Right atrium auricular region (tissue), 2 donors: ENCODE measurements around the gene C12orf57. TPM values are rescaled to one million over a fixed set of nuclear protein-coding genes. Genes with fewer than 3 reads are reported as not detected.

Experiments
- DNase-seq: peaks from one replicate; pipeline ENCODE4 v3.0.0-alpha.2; 2019; ENCODE audit warnings: low spot score
- H3K27ac ChIP-seq, 2 donors: fragments of 200-600 bp; sonication (generic); 1 replicate in 1 of 2; 2 replicates in 1 of 2; pipeline ENCODE4 v1.5.1; 2016 to 2019
- H3K27me3 ChIP-seq, 2 donors: fragments of 200-600 bp; sonication (generic); one replicate each; pipeline versions ENCODE4 v1.5.1 to v1.6.0; 2017 to 2019
- H3K36me3 ChIP-seq: fragments of 200-600 bp; sonication (generic); one replicate; pipeline ENCODE4 v1.5.1; 2016
- H3K4me1 ChIP-seq, 2 donors: fragments of 200-600 bp; sonication (generic); one replicate each; pipeline versions ENCODE4 v1.5.1 to v1.6.0; 2017 to 2019
- H3K4me3 ChIP-seq, 2 donors: fragments of 200-600 bp; sonication (generic); 1 replicate in 1 of 2; 2 replicates in 1 of 2; pipeline ENCODE4 v1.5.1; 2017 to 2019; ENCODE audit warnings: mild to moderate bottlenecking in 1 of 2, moderate library complexity in 1 of 2
- H3K9me3 ChIP-seq, 2 donors: fragments of 200-600 bp; sonication (generic); one replicate each; pipeline ENCODE4 v1.5.1; 2019
- CTCF ChIP-seq, 2 donors: fragments of 200-600 bp; sonication (generic); IDR thresholded peaks; one replicate each; pipeline ENCODE4 v1.5.1; 2019; ENCODE audit warnings: antibody characterized with exemption in 2 of 2
- total RNA-seq, 2 donors: library from RNA; depleted of rRNA; stranded (reverse); fragments of >200 nt; gene quantifications; one replicate each; pipeline ENCODE4 v1.1.0, GENCODE V29; 2016

The C12orf57 gene
- total RNA-seq, 2 donors from 2014 or later = 398 to 533 TPM

GRCh38 chr12:6950811-6951540 lies 7.2 kb downstream of the C12orf57 start, which contains the start of gene PTPN6:
Gene PTPN6, plus strand, starts transcription at chr12:6951356. Its CDS starts 157 bp downstream, at chr12:6951513.
- peak within 1 kb of the TSS; percentile 42 to 45 for H3K27ac ChIP-seq
- peaks cover 6% of the 10 kb centered on the region for H3K36me3 ChIP-seq
- H3K27me3 ChIP-seq = no peaks in the 10 kb centered on the region
- H3K9me3 ChIP-seq = no peaks in the 10 kb centered on the region
- peaks cover 0 to 28% of the 10 kb centered on the region in 2 donors for H3K4me1 ChIP-seq
- H3K4me3 ChIP-seq = peak within 1 kb of the TSS; percentile 20 to 43
- no peak for DNase-seq
- TF ChIP-seq CTCF (IDR thresholded peaks at IDR 0.05) = no peak

- peak overlapping the region; percentile 42 to 45 for H3K27ac ChIP-seq
- no peak for DNase-seq
- no peaks in the 10 kb centered on the region for H3K9me3 ChIP-seq
- H3K4me3 ChIP-seq = peak overlapping the region; percentile 20 to 43
- peaks cover 0 to 22% of the 10 kb centered on the region in 2 donors for H3K4me1 ChIP-seq
- H3K27me3 ChIP-seq = no peaks in the 10 kb centered on the region
- TF ChIP-seq CTCF (IDR thresholded peaks at IDR 0.05) = no peak
- peaks cover 5% of the 10 kb centered on the region for H3K36me3 ChIP-seq
Measured at GRCh38 chr12:6951551-6952120, 7.8 kb downstream of the C12orf57 start.

DNA sequence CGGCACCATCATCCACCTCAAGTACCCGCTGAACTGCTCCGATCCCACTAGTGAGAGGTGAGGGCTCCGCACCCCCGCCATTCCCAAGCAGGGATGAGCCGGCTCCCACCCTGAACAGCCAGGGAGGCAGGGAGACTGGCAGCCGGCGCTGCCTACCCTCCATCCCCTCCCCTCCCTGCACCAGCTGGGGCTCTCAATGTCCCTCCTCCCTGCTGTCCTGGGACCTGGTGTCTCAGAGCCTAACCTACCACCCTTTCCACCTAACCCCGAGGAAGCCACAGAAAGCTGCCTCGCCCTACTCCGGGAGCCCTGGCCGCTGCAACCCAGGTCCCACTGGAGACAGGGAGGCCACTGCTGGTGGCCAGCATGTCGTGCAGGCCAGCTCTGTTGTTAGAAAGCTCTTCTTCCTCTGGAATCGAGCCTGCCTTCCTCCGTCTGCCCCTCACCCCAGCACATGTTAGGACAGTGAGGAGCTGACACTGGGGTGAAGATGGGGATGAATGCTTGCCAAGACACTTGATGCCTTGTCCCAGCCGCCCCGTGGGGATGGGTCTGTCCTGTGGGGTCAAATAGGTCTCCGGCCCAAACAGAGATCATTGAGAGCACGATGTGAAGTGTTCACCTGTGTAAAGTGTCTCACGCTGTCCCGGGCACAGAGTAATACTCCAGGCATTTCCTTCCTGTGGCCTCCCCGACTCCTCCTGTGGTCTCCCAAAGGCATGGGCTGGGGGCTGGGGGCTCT lies 8.5 kb downstream of the C12orf57 start:
- Histone ChIP-seq H3K27ac (peak overlapping the region in 1 of 2 donors; percentile 42), H3K4me3 (peak overlapping the region; percentile 20 to 43), H3K4me1 (peaks cover 0 to 19% of the 10 kb centered on the region in 2 donors), H3K9me3 (no peaks in the 10 kb centered on the region), H3K36me3 (peaks cover 2% of the 10 kb centered on the region), H3K27me3 (no peaks in the 10 kb centered on the region)
- TF ChIP-seq CTCF (IDR thresholded peaks at IDR 0.05) = no peak
- no peak for DNase-seq

DNA sequence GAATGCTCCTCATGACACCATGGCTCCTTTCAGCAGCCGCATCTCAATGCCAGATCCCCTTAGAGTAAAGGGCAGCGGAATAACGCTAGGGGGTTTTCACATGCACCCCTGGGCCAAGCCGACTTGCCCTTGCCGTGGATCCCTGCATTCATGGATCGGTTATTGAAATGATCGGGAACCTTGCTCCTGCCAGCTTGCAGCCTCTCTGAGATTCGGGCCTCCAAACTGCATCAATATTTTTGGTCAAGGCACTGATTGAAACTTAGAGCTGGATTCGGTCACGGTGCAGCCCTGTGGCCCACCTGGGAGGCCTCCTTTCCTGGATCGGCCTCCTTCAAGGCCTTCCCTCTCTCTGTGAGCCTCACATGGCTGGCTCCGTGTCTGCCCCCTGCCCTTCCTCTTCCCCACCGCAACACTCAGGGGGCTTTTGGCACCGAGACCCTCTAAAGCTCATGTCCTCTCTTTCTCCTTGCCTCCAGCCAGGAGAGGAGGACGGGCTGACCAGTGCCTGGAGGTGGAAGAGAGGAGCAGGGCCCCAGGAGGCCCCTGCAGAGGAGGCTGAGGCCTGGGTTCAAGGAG lies 9.1 kb downstream of the C12orf57 start:
- Histone ChIP-seq H3K27ac (peak overlapping the region; percentile 31 to 37), H3K36me3 (no peaks in the 10 kb centered on the region), H3K4me3 (peak overlapping the region in 1 of 2 donors; percentile 43), H3K4me1 (peaks cover 0 to 20% of the 10 kb centered on the region in 2 donors), H3K9me3 (no peaks in the 10 kb centered on the region), H3K27me3 (no peaks in the 10 kb centered on the region)
- no peak for TF ChIP-seq CTCF (IDR thresholded peaks at IDR 0.05)
- DNase-seq = no peak

GRCh38 chr12:6953442-6954315 lies 9.9 kb downstream of the C12orf57 start:
- no peaks in the 10 kb centered on the region for H3K9me3 ChIP-seq
- peak overlapping the region in 1 of 2 donors; percentile 43 for H3K4me3 ChIP-seq
- no peak for DNase-seq
- peaks cover 0 to 26% of the 10 kb centered on the region in 2 donors for H3K4me1 ChIP-seq
- peak overlapping the region; percentile 31 to 37 for H3K27ac ChIP-seq
- H3K36me3 ChIP-seq = no peaks in the 10 kb centered on the region
- no peaks in the 10 kb centered on the region for H3K27me3 ChIP-seq
- TF ChIP-seq CTCF (IDR thresholded peaks at IDR 0.05) = no peak
